H1 (cell line): ENCODE measurements around the gene DELE1. TPM values are rescaled to one million over a fixed set of nuclear protein-coding genes. Genes with fewer than 3 reads are reported as not detected.

ENCODE experiments used
- CHD1 ChIP-seq: IDR thresholded peaks from 2 replicates; pipeline ENCODE4 v1.6.1; 2012; ENCODE audit warnings: low read depth, low read length, improper control_type of control experiment
- CTBP2 ChIP-seq: IDR thresholded peaks from 2 replicates; pipeline ENCODE4 v1.7.0; 2011; ENCODE audit warnings: borderline replicate concordance, mild to moderate bottlenecking, moderate library complexity, mixed read lengths, low read length; ENCODE audit not compliant: insufficient read depth, insufficient read length
- HDAC2 ChIP-seq, 2 experiments: fragments of 300-600 bp in 1 of 2; sonication (generic) in 1 of 2; IDR thresholded peaks; 2 replicates each; pipeline ENCODE4 v1.6.1; 2011 to 2012; ENCODE audit warnings: low read depth in 2 of 2, low read length in 2 of 2, mild to moderate bottlenecking in 2 of 2, moderate library complexity in 2 of 2, borderline replicate concordance in 1 of 2, inconsistent platforms in 1 of 2
- YY1 ChIP-seq: IDR thresholded peaks from 2 replicates; pipeline ENCODE4 v1.6.1; 2011; ENCODE audit warnings: low read depth, mild to moderate bottlenecking, low read length
- polyA plus RNA-seq, 7 experiments: library from polyadenylated mRNA; depleted of rRNA in 3 of 7; stranded (reverse) in 5 of 7; unstranded in 2 of 7; fragments of >200 nt in 5 of 7; fragments of 200-250 nt in 2 of 7; gene quantifications; 1 replicate in 5 of 7; 2 replicates in 1 of 7; 4 replicates in 1 of 7; pipeline versions ENCODE4 v1.2.1 to v1.2.3, GENCODE V29; 2011 to 2013; ENCODE audit warnings: missing spikeins in 2 of 7, mixed read lengths in 2 of 7
- total RNA-seq: library from RNA; stranded (reverse); fragmentation: NEBNext Ultra II Directional; extraction: Animal tissue kit (Norgen Biotek cat#: 25700); gene quantifications from 2 replicates; pipeline ENCODE4 v1.2.1, GENCODE V29; 2021
- TF ChIP-seq, protein P1 (sequence below): IDR thresholded peaks from 2 replicates; pipeline ENCODE4 v1.6.1; 2011; ENCODE audit warnings: low read depth, mild to moderate bottlenecking, low read length; ENCODE audit not compliant: insufficient read depth

DELE1 gene
- total and polyA plus RNA-seq, 2 of the 8 experiments (the other 6 are each of a cell fraction or from before 2014, with no cell fraction given) = 61.4 to 114 TPM

DNA sequence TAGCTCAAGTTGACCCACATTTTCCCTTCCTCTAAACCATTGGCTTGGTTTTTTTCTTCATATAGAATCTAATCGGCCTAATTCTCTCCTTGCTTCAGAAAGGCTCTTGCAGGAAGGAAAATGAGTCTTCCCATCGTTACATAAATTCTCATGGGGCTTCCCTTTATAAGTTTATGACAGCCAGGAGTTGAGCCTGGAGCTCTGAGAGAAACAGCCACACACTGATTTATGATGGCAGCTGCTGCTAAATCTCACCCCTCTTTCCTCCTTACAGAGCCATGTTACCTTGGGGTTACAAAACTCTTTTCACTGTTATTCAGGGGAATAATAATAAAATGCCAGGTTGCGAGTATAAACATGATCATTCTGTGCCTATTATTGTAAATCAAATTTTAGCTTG lies 40.0 kb downstream of the DELE1 start (continued):
- TF ChIP-seq, protein P1, sequence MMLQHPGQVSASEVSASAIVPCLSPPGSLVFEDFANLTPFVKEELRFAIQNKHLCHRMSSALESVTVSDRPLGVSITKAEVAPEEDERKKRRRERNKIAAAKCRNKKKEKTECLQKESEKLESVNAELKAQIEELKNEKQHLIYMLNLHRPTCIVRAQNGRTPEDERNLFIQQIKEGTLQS = no peak
- TF ChIP-seq YY1 (no peak), HDAC2 (IDR thresholded peaks at IDR 0.05; ENCODE audit: borderline replicate concordance in 1 of 2, low read depth in 2 of 2, low read length in 2 of 2) (no peak), CHD1 (no peak), CTBP2 (no peak)
